Sigmoid colon (tissue), 7 donors: Measurements from ENCODE around the gene B3GAT1. TPM values are rescaled to one million over a fixed set of nuclear protein-coding genes. Genes with fewer than 3 reads are reported as not detected.

Source experiments
- DNase-seq: peaks from one replicate; pipeline ENCODE4 v3.0.0-alpha.2; 2019
- H3K27ac ChIP-seq, 4 donors: fragments of 200-600 bp; sonication (generic); one replicate each; pipeline ENCODE4 v1.5.1; 2016 to 2019; ENCODE audit warnings: mild to moderate bottlenecking in 1 of 4
- H3K27me3 ChIP-seq, 3 donors: fragments of 200-600 bp; sonication (generic); one replicate each; pipeline ENCODE4 v1.5.1; 2019; ENCODE audit warnings: mild to moderate bottlenecking in 1 of 3
- H3K36me3 ChIP-seq, 4 donors: fragments of 200-600 bp; sonication (generic); one replicate each; pipeline ENCODE4 v1.5.1; 2016 to 2019
- H3K4me1 ChIP-seq, 4 donors: fragments of 200-600 bp; sonication (generic); one replicate each; pipeline ENCODE4 v1.5.1; 2017 to 2019
- H3K4me3 ChIP-seq, 4 donors: fragments of 200-600 bp; sonication (generic); one replicate each; pipeline ENCODE4 v1.5.1; 2017 to 2019; ENCODE audit warnings: mild to moderate bottlenecking in 2 of 4, moderate library complexity in 1 of 4
- H3K9me3 ChIP-seq, 4 donors: fragments of 200-600 bp in 3 of 4; sonication (generic) in 3 of 4; one replicate each; pipeline versions ENCODE4 v1.5.1 to v1.6.1; 2013 to 2019
- EP300 ChIP-seq, 4 donors: sonication (generic); formaldehyde crosslinking; IDR thresholded peaks; one replicate each; pipeline ENCODE4 v1.6.1; 2017; ENCODE audit warnings: antibody characterized with exemption in 4 of 4
- POLR2A ChIP-seq, 2 donors: fragments of 450-650 bp; IDR thresholded peaks; one replicate each; pipeline ENCODE4 v1.6.1; 2016; ENCODE audit warnings: antibody characterized with exemption in 2 of 2, mild to moderate bottlenecking in 2 of 2, moderate library complexity in 2 of 2
- POLR2AphosphoS5 ChIP-seq, 4 donors: sonication (generic); formaldehyde crosslinking; IDR thresholded peaks; one replicate each; pipeline ENCODE4 v1.6.1; 2017; ENCODE audit warnings: antibody characterized with exemption in 4 of 4
- WGBS, 2 donors: extraction: QIAGEN DNeasy Blood & Tissue Kit; methylation state at CpG; one replicate each; pipeline ENCODE4 v1.1.7; 2013; 5-methylcytosine and 5-hydroxymethylcytosine counted together
- intact Hi-C: fragments of 100-400 bp; cut with DNase I; formaldehyde crosslinking; loops from one replicate; pipeline ENCODE4 v1.15.1; 2023
- polyA plus RNA-seq, 3 donors: library from polyadenylated mRNA; stranded (reverse); fragments of 200-250 nt; gene quantifications; one replicate each; pipeline ENCODE4 v1.2.3, GENCODE V29; 2013
- total RNA-seq, 4 donors: library from RNA; depleted of rRNA; stranded (reverse); fragments of >200 nt; gene quantifications; one replicate each; pipeline ENCODE4 v1.1.0, GENCODE V29; 2016
- TF ChIP-seq, protein P1 (sequence below), 4 experiments: fragments of 450-650 bp in 3 of 4; fragments of 200-600 bp in 1 of 4; IDR thresholded peaks; one replicate each; pipeline ENCODE4 v1.5.1; 2016 to 2019; ENCODE audit warnings: antibody characterized with exemption in 4 of 4, mild to moderate bottlenecking in 3 of 4, moderate library complexity in 2 of 4
- donor health status: healthy with polysubstance abuse.
- donor health status: Bipolar disorder and iron deficiency.
- donor health status: healthy.

The B3GAT1 gene
- total and polyA plus RNA-seq, 7 donors, result 0.16 to 0.63 (median 0.27) TPM; not detected in 3

DNA sequence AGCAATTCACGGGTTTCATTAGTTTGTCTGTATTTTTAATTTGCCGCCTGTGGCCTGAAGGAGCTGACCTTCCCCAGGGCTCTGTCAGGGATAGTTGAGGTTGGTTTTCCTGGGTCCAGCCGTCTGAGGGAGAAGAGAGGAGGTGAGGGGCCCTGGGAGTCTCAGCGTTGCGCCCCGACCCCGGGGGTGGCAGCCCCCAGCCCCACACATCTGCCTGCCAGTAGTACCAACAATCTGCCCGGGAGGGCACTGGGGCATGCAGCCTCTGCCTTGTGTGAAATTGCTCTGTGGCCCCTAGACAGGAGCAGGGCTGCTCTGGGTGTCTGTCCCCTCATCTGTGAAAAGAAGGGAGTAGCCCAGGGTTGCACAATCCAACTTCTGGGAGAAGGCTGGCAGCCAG is 6.6 kb downstream of the B3GAT1 start:
- Histone ChIP-seq H3K9me3 (peaks cover 0 to 3% (median 0%) of the 10 kb centered on the region in 4 donors), H3K27ac (no peak overlapping the region), H3K4me1 (no peaks in the 10 kb centered on the region), H3K36me3 (no peaks in the 10 kb centered on the region), H3K27me3 (peaks cover 0 to 75% (median 22%) of the 10 kb centered on the region in 3 donors), H3K4me3 (no peak overlapping the region)
- 74 to 83% methylated on average over 8 of the region's 8 CpGs for WGBS, 2 donors
- intact Hi-C loops, result no loop called here
- no peak for DNase-seq
- no peak for TF ChIP-seq POLR2AphosphoS5 (IDR thresholded peaks at IDR 0.05)
- TF ChIP-seq, protein P1, sequence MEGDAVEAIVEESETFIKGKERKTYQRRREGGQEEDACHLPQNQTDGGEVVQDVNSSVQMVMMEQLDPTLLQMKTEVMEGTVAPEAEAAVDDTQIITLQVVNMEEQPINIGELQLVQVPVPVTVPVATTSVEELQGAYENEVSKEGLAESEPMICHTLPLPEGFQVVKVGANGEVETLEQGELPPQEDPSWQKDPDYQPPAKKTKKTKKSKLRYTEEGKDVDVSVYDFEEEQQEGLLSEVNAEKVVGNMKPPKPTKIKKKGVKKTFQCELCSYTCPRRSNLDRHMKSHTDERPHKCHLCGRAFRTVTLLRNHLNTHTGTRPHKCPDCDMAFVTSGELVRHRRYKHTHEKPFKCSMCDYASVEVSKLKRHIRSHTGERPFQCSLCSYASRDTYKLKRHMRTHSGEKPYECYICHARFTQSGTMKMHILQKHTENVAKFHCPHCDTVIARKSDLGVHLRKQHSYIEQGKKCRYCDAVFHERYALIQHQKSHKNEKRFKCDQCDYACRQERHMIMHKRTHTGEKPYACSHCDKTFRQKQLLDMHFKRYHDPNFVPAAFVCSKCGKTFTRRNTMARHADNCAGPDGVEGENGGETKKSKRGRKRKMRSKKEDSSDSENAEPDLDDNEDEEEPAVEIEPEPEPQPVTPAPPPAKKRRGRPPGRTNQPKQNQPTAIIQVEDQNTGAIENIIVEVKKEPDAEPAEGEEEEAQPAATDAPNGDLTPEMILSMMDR (IDR thresholded peaks at IDR 0.05), result no peak
- TF ChIP-seq POLR2A (IDR thresholded peaks at IDR 0.05), result no peak
- TF ChIP-seq EP300 (IDR thresholded peaks at IDR 0.05), result no peak

- H3K9me3 ChIP-seq, result peaks cover 0 to 3% (median 0%) of the 10 kb centered on the region in 4 donors
- no peak overlapping the region for H3K27ac ChIP-seq
- H3K4me3 ChIP-seq, result no peak overlapping the region
- H3K27me3 ChIP-seq, result peaks cover 0 to 73% (median 17%) of the 10 kb centered on the region in 3 donors
- 87 to 88% methylated on average over 30 of the region's 30 CpGs for WGBS, 2 donors
- no peaks in the 10 kb centered on the region for H3K4me1 ChIP-seq
- H3K36me3 ChIP-seq, result no peaks in the 10 kb centered on the region
- no peak for DNase-seq
- TF ChIP-seq, protein P1 (IDR thresholded peaks at IDR 0.05), result no peak
- no peak for TF ChIP-seq POLR2A (IDR thresholded peaks at IDR 0.05)
- no peak for TF ChIP-seq POLR2AphosphoS5 (IDR thresholded peaks at IDR 0.05)
- no peak for TF ChIP-seq EP300 (IDR thresholded peaks at IDR 0.05)
- intact Hi-C loops, result no loop called here
Measured at GRCh38 chr11:134404575-134405341, 7.3 kb downstream of the B3GAT1 start.

DNA sequence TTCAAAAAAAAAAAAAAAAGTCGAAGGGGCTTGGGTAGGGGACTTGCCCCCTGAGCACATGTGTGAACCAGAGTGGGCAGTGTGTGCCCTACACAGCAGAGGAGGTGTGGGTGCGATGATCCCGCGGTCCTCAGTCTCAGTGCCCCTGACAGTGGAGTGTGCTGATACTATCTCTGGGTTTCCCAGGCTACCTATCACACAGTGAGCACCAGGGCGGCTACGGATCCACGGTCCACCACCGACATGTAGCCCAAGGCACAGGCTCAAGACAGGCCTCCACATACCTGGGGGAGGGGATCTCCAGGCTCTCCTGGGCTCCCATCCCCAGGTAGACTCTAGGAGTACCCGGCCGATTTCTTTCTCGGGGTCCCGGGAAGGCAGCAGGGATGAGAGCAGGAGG is 9.1 kb downstream of the B3GAT1 start:
- 91% methylated on average over 12 of the region's 12 CpGs for WGBS, 2 donors
- Histone ChIP-seq H3K27me3 (peaks cover 0 to 74% (median 11%) of the 10 kb centered on the region in 3 donors), H3K9me3 (peaks cover 0 to 3% (median 0%) of the 10 kb centered on the region in 4 donors), H3K4me1 (no peaks in the 10 kb centered on the region), H3K27ac (no peak overlapping the region), H3K4me3 (no peak overlapping the region), H3K36me3 (no peaks in the 10 kb centered on the region)
- intact Hi-C loops, result no loop called here
- no peak for DNase-seq
- no peak for TF ChIP-seq POLR2AphosphoS5 (IDR thresholded peaks at IDR 0.05)
- TF ChIP-seq, protein P1 (IDR thresholded peaks at IDR 0.05), result no peak
- no peak for TF ChIP-seq EP300 (IDR thresholded peaks at IDR 0.05)
- no peak for TF ChIP-seq POLR2A (IDR thresholded peaks at IDR 0.05)

DNA sequence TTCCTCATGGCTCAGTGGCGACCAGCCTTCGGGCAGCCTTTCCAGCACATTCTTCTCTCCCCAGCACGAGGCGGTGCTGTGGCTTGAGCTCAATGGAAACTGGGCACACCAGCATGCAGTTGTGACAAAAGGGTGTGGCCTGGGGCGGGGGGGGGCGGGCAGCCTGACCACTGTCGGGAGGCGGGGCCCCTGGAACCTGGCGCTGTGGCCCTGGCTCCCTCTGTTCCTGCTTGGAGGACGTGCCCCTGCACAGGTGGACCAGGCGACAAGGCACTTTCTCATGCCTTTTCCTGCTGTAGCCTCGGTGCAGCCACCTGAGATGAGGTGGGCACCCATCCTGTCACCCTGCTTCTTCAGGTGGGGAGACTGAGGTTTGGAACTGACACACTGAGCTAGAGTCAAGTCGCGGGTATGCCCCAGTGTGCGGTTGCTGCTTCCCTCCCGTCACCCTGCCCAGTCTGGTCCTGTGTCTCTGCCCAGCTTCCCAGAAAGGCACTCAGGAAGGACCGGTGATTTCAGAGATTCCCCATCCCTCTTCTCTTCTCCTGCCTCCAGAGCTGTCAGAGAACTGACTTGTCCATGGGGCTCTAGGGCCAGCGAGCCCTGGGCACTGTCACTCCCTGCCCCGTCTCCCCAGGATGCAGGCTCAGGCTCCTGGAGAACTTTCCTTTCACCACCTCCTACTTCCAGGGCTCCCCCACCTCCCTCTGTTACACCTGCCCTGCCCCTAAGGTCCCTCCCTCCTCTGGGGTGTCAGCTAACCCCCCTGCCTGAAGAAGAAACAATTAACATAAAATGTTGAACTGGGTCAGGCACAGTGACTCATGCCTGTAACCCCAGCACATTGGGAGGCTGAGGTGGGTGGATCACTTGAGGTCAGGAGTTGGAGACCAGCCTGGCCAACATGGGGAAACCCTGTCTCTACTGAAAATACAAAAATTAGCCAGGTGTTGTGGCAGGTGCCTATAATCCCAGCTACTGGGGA is 9.9 kb downstream of the B3GAT1 start:
- 56 to 58% methylated on average over 19 of the region's 19 CpGs for WGBS, 2 donors
- no peak overlapping the region for H3K27ac ChIP-seq
- H3K4me3 ChIP-seq, result no peak overlapping the region
- H3K27me3 ChIP-seq, result peaks cover 0 to 74% (median 11%) of the 10 kb centered on the region in 3 donors
- intact Hi-C loops, result no loop called here
- H3K36me3 ChIP-seq, result no peaks in the 10 kb centered on the region
- peaks cover 0 to 3% (median 0%) of the 10 kb centered on the region in 4 donors for H3K9me3 ChIP-seq
- DNase-seq, result no peak
- no peak for TF ChIP-seq EP300 (IDR thresholded peaks at IDR 0.05)
- TF ChIP-seq POLR2AphosphoS5 (IDR thresholded peaks at IDR 0.05), result no peak
- no peaks in the 10 kb centered on the region for H3K4me1 ChIP-seq

DNA sequence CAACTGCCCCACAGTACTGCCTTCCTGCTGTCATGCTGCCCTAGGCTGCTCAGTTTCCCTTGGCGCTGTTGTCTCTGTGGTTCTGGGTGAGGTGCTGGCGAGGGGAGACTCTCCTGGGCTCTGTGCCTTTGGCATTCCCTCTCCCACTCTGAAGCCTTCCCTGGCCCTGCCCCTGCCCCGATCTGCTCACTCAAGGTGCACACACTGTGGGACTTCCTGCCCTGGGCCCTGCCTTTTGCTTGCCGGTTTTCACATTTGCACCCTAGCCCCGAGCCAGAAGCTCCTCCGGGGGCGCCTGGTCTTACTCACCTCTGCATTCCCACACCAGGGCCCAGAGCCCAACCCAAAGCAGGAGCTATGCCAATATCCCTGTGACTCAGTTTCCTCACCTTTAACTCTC is 12.0 kb downstream of the B3GAT1 start:
- Histone ChIP-seq H3K4me1 (no peaks in the 10 kb centered on the region), H3K9me3 (peaks cover 0 to 3% (median 0%) of the 10 kb centered on the region in 4 donors), H3K36me3 (no peaks in the 10 kb centered on the region), H3K27me3 (peaks cover 0 to 67% (median 0%) of the 10 kb centered on the region in 3 donors), H3K4me3 (no peak overlapping the region), H3K27ac (no peak overlapping the region)
- TF ChIP-seq, protein P1 (IDR thresholded peaks at IDR 0.05), result no peak
- TF ChIP-seq POLR2AphosphoS5 (IDR thresholded peaks at IDR 0.05) (no peak), POLR2A (IDR thresholded peaks at IDR 0.05) (no peak), EP300 (IDR thresholded peaks at IDR 0.05) (no peak)
- intact Hi-C loops, result no loop called here
- WGBS, 2 donors, result 79 to 86% methylated on average over 7 of the region's 7 CpGs
- DNase-seq, result no peak
